Adipose tissue (tissue), 3 donors: ENCODE results near the gene ZNF701. TPM values are rescaled to one million over a fixed set of nuclear protein-coding genes. Genes with fewer than 3 reads are reported as not detected.
"Not testable (repeated sequence)": the region's sequence is repeated elsewhere in the genome, so short reads cannot be mapped to it uniquely, and the experiment has no call there.

ENCODE experiments used
- H3K27ac ChIP-seq: one replicate; pipeline ENCODE4 v1.5.1; 2013; ENCODE audit warnings: low read depth, low read length
- WGBS, 3 donors: extraction: QIAGEN DNeasy Blood & Tissue Kit; methylation state at CpG; one replicate each; pipeline ENCODE4 v1.1.7; 2013; 5-methylcytosine and 5-hydroxymethylcytosine counted together
- polyA plus RNA-seq, 3 donors: library from polyadenylated mRNA; stranded (reverse); fragments of 200-250 nt; gene quantifications; one replicate each; pipeline ENCODE4 v1.2.3, GENCODE V29; 2013
- donor health status: healthy with polysubstance abuse.
- donor health status: Bipolar disorder and iron deficiency.
- donor health status: healthy.

ZNF701 gene
- polyA plus RNA-seq, 3 donors, result 2.5 to 9.0 (median 2.9) TPM

DNA sequence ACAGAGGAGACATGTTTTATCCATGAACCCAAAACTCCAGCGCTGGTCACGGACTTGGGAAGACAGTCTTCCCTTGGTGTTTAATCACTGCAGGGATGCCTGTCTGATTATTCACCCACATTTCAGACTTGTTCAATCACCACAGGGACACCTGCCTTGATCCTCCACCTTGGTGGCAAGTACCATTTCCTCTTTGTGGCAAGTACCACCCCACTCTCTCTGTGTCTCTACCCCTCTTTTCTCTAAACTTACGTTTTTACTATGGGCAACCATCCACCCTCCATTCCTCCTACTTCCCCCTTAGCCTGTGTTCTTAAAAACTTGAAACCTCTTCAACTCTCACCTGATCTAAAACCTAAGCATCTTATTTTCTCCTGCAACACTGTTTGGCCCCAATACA, 51.3 kb downstream of the ZNF701 start:
- 87 to 89% (median 88%) methylated on average over 3 of the region's 3 CpGs for whole genome bisulfite sequencing, 3 donors
- no peak overlapping the region for H3K27ac ChIP-seq

DNA sequence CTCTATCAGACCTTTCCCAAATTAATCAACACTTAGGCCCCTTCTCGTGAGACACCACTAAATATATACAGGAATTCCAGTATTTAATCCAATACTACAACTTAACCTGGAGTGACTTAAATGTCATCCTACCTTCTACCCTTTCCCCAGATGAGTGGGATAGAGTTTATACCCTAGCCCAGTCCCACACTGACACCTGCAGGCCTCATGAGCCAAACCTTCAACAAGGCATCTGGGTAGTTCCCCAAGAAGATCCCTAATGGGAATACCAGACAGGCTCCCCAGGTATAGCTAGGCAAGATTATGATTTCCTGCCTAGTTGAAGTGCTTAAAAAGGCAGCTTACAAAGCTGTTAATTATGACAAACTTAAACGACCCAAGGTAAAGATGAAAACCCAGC, 52.2 kb downstream of the ZNF701 start:
- WGBS, 3 donors, result 64 to 68% (median 66%) methylated on average over 2 of the region's 2 CpGs
- no peak overlapping the region for H3K27ac ChIP-seq

DNA sequence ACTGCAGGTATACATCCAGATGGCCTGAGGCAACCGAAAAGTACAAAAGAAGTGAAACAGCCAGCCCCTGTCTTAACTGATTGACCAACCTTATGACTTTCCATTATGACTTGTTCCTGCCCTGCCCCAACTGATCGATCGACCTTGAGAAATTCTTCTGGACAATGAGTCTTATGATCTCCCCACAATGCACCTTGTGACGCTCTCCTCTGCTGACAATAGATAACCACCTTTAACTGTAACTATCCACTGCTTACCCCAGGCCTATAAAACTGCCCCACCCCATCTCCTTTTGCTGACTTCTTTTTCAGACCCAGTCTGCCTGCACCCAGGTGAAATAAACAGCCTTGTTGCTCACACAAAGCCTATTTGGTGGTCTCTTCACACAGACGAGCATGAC, 56.8 kb downstream of the ZNF701 start:
- no peak overlapping the region for H3K27ac ChIP-seq
- WGBS, 3 donors, result 87 to 92% (median 89%) methylated on average over 5 of the region's 5 CpGs

GRCh38 chr19:52627441-52627840, 57.4 kb downstream of the ZNF701 start:
- 71 to 99% (median 97%) methylated on average over 3 of the region's 3 CpGs for WGBS, 3 donors
- H3K27ac ChIP-seq, result not testable (repeated sequence)

- 87 to 94% (median 91%) methylated on average over 11 of the region's 11 CpGs for WGBS, 3 donors
- no peak overlapping the region for H3K27ac ChIP-seq
Measured at GRCh38 chr19:52635786-52636570, 65.9 kb downstream of the ZNF701 start.

Other genes starting within 250 kb of the ZNF701 start
- 1 to 10 TPM in 1 of 3 donors, under 1 TPM in 2; 0.39 to 1.0 (median 0.93) TPM for gene ZNF610, start 234.0 kb upstream of the ZNF701 start, polyA plus RNA-seq
- 10 to 100 TPM in 1 of 3 donors, 1 to 10 TPM in 2; 5.7 to 12.5 (median 8.5) TPM for gene ZNF880, start 200.4 kb upstream of the ZNF701 start, polyA plus RNA-seq
- gene ZNF528, start 172.4 kb upstream of the ZNF701 start, polyA plus RNA-seq, result 10 to 100 TPM in 1 of 3 donors, 1 to 10 TPM in 2; 3.2 to 11.9 (median 4.3) TPM
- gene ZNF534, start 141.1 kb upstream of the ZNF701 start, polyA plus RNA-seq, result not detected
- 1 to 10 TPM in 1 of 3 donors, under 1 TPM in 2; 0.27 to 1.0 (median 0.40) TPM for gene ZNF578, start 116.7 kb upstream of the ZNF701 start, polyA plus RNA-seq
- 1 to 10 TPM; 1.8 to 2.6 (median 2.5) TPM for gene ZNF808, start 42.6 kb upstream of the ZNF701 start, polyA plus RNA-seq
- 10 to 100 TPM; 16.2 to 39.8 (median 22.6) TPM for gene ZNF83, start 68.1 kb downstream of the ZNF701 start, polyA plus RNA-seq
- 1 to 10 TPM; 1.7 to 5.6 (median 2.7) TPM for gene ZNF611, start 164.8 kb downstream of the ZNF701 start, polyA plus RNA-seq
- gene ZNF600, start 216.5 kb downstream of the ZNF701 start, polyA plus RNA-seq, result 1 to 10 TPM; 3.1 to 7.4 (median 6.3) TPM